Measurements from ENCODE around the gene JAK1.

DNA sequence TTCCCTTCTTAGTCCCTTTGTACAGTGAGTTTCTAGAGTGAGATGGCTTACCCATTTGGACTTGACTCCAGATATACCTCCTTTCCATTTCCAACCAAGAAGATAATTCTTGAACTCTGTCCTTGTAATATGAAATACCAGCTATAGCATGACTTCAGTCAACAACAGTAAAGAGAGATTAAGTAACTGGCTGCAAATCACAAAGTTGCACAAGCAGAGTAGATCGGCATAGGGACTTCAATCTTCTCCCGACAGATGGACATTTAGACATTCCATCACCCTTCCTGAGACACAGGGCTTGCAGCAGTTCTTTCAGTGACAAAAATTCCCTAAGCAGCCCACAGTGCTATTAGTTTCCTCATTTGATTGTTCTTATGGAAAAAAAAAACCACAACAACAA is 44.6 kb downstream of the JAK1 start:
- no peak for TF ChIP-seq EZH2phosphoT487 (IDR thresholded peaks at IDR 0.05; ENCODE audit: insufficient read depth, low read depth)
- no peak for TF ChIP-seq EZH2 (IDR thresholded peaks at IDR 0.05; ENCODE audit: insufficient read depth, poor library complexity, severe bottlenecking)

Data from GM23248 (cell line).